SW 1271 (cell line): ENCODE data around the gene GNA12.

Experiments
- DNase-seq, 2 experiments: peaks; one replicate each; lab custom pipeline; 2025; lab: John Stamatoyannopoulos, UW

The GNA12 gene, protein sequence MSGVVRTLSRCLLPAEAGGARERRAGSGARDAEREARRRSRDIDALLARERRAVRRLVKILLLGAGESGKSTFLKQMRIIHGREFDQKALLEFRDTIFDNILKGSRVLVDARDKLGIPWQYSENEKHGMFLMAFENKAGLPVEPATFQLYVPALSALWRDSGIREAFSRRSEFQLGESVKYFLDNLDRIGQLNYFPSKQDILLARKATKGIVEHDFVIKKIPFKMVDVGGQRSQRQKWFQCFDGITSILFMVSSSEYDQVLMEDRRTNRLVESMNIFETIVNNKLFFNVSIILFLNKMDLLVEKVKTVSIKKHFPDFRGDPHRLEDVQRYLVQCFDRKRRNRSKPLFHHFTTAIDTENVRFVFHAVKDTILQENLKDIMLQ

GRCh38 chr7:2844153-2845033, at the start of gene GNA12:
Gene GNA12, minus strand, starts transcription at chr7:2844308. Its CDS starts 147 bp downstream, at chr7:2844161.
- peak; percentile 96 to 99 for DNase-seq

GRCh38 chr7:2893411-2893861, 49.3 kb upstream of the GNA12 start:
- no peak for DNase-seq

DNA sequence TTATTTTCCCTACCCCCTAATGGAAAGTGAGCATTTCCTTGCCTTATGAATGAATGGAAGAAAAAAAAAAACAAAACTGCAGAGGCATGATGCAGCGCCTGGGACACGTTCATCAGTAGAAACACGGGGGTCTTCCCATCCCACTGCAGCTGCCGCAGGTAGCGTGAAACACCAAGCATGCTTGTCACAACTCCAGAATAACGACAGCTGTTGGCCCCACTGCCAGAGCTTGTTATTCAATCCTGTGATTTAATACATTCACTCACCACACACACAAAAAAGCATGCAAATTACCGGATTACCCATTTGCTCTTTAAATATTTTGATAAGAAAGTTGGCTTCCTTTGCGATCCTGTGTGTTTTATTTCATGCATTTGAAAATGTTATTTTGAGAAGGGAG, 48.4 kb upstream of the GNA12 start:
- DNase-seq: no peak

- no peak for DNase-seq
These were observed 43.7 kb upstream of the GNA12 start for GRCh38 chr7:2887816-2888215.

- DNase-seq: peak; percentile 62 to 76
These were observed 42.8 kb upstream of the GNA12 start for GRCh38 chr7:2886900-2887299.

- no peak for DNase-seq
These were observed 42.3 kb upstream of the GNA12 start for GRCh38 chr7:2886391-2886790.

- no peak for DNase-seq
These were observed 40.1 kb upstream of the GNA12 start for GRCh38 chr7:2884161-2884560.

- no peak for DNase-seq
These were observed 39.0 kb upstream of the GNA12 start for GRCh38 chr7:2883101-2883500.

GRCh38 chr7:2882111-2882510, 38.0 kb upstream of the GNA12 start:
- no peak for DNase-seq

DNA sequence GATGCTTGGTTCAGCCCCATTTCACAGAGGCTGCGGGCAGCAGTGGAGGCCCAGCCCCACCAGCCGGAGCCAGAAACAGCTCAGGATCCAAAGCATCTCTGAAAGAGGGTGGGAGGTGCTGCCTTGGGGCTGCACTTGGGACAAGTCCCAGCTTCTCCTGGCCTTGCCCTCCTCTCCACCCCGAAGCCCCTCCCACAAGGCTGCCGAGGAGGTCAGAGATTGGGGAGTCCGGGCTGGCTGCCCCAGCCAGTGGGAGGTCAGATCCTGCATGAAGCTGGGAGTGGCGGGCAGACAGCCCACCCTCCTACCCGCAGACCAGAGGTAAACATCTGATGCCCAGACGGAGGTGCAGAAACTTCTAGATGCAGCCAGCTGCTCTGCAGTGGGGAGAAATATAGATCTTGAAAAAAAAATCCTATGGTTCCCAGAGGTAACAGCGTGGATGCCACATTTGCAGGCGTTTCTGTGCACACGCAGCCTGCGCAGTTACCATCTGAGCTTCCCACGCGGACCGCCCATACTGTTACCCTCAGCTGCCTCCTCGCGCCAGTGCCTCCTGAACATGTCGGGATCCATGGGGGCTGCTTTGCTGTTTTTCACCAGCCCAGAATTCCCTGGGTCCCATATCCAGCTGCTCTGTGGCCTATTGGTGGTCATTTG, 36.9 kb upstream of the GNA12 start:
- no peak for DNase-seq

- no peak for DNase-seq
These were observed 35.9 kb upstream of the GNA12 start for GRCh38 chr7:2880051-2880450.

GRCh38 chr7:2879354-2879753, 35.2 kb upstream of the GNA12 start:
- no peak for DNase-seq

DNA sequence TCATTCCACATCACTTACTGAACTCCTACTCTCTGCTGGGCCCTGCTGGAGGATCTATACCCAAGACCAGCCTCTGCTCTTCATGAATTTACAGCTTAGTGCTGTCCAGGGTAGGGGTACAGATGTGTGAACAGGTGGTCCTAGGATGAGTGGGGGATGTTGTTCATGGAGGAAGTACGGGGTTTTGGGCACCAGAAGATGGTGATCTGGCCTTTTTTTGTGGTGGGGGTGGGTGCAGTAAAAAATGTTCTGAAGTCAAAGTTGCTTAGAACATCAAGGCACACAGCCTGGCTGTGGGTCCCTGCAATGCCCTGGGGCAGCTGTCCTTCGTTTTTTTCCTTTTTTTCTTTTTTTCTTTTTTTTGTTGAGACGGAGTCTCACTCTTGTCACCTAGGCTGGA, 34.2 kb upstream of the GNA12 start:
- no peak for DNase-seq

GRCh38 chr7:2876031-2876731, 32.1 kb upstream of the GNA12 start:
- DNase-seq: no peak

DNA sequence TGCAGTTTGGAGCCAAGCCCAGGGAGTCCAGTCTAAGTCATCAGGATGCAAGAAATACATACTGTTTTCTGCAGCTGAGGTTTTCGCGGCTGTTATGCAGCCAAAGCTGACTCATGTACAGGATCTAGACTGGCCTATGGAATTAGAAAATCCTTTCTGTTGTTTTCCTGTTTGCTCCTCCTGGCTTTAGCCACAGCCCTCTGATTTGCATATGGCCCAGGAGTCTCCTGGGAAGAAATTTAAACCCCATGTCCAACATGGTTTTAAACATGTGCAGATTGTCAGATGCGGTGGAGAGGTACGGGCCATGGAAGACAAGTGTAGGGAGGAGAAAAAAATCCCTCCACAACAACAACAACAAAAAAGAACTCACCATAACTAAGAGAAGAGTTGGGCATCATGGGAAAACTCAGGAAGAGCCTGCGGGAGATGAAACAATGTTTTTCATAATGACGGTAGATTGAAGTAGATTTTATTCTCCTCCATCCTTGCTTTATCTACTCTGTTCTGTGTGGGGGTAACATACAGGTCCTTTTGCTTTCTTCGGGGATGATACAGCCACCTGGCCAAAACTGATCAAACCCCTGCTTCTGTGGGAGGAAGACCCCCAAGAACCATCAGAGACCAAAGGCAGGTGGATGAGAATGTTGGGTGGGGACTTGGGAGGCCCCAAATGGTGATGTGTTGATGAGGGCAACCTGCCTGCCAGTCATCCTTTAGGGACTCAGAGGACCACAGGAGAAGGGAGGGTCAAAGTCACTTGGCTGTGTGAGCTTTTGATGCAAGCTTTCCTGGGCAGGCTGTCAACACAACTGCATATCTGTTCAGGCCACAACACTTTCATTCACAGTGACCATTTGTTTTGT, 29.8 kb upstream of the GNA12 start:
- peak in 1 of 2 experiments; percentile 45 for DNase-seq

GRCh38 chr7:2873146-2873545, 29.0 kb upstream of the GNA12 start:
- DNase-seq: no peak

GRCh38 chr7:2872296-2872874, 28.3 kb upstream of the GNA12 start:
- no peak for DNase-seq

DNA sequence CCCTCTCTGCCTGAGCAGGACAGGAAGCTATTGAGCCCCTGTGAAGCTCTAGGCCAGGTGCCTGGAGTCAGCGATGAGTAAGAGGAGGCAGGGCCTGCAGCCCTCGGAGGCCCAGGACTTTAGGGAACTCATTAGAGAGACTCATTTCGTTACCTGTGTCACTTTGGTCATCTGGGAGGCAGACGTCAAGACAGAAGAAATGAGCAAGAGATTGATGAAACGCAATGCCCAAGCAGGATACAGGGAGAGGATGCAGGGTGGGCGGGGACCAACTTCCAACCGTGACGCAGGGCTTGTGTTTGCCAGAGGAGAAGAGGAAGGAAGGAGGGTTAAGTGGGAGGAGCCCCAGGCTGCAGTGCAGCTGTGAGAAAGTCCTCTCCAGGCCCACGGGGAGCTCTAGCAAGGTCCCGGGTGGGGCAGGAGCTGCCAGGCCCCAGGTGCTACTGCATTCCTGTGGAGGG, 26.4 kb upstream of the GNA12 start:
- no peak for DNase-seq

- no peak for DNase-seq
These were observed 25.9 kb upstream of the GNA12 start for GRCh38 chr7:2869981-2870380.

GRCh38 chr7:2866601-2867000, 22.5 kb upstream of the GNA12 start:
- no peak for DNase-seq
